Calu3 (cell line): ENCODE data around the gene TBC1D22B. TPM values are rescaled to one million over a fixed set of nuclear protein-coding genes. Genes with fewer than 3 reads are reported as not detected.
"Not testable (repeated sequence)": the region's sequence is repeated elsewhere in the genome, so short reads cannot be mapped to it uniquely, and the experiment has no call there.

Experiments used
- BruUV-seq: library from RNA; stranded (reverse); fragments of 400-500 nt; replicated peaks from 2 replicates; lab custom pipeline; 2021; lab: Mats Ljungman, UMichigan
- CTCF ChIA-PET: fragments of 300-600 bp; sonication (Branson Sonifier 250); formaldehyde crosslinking; loops from one replicate; lab custom pipeline; 2022; ENCODE audit warnings: antibody characterized with exemption; lab: Charles Lee
- DNase-seq: peaks from one replicate; pipeline ENCODE4 v3.0.0; 2022
- H3K27ac Mint-ChIP-seq: one replicate; pipeline ENCODE4 v1.8.0; 2022; ENCODE audit warnings: mixed read lengths; ENCODE audit not compliant: unreplicated experiment
- H3K27me3 Mint-ChIP-seq: one replicate; pipeline ENCODE4 v1.8.0; 2022; ENCODE audit warnings: mixed read lengths; ENCODE audit not compliant: unreplicated experiment
- H3K36me3 Mint-ChIP-seq: one replicate; pipeline ENCODE4 v1.8.0; 2022; ENCODE audit warnings: mild to moderate bottlenecking, moderate library complexity, mixed read lengths; ENCODE audit not compliant: insufficient read depth, unreplicated experiment
- H3K4me1 Mint-ChIP-seq: one replicate; pipeline ENCODE4 v1.8.0; 2022; ENCODE audit warnings: mild to moderate bottlenecking, low read depth, mixed read lengths; ENCODE audit not compliant: unreplicated experiment
- H3K4me3 Mint-ChIP-seq: one replicate; pipeline ENCODE4 v1.8.0; 2022; ENCODE audit warnings: mild to moderate bottlenecking, low read depth, moderate library complexity, mixed read lengths; ENCODE audit not compliant: unreplicated experiment
- H3K9me3 Mint-ChIP-seq: one replicate; pipeline ENCODE4 v1.8.0; 2022; ENCODE audit warnings: low read depth, mixed read lengths; ENCODE audit not compliant: unreplicated experiment
- intact Hi-C: fragments of 100-400 bp; cut with micrococcal nuclease; formaldehyde crosslinking; loops from one replicate; pipeline ENCODE4 v1.10.0; 2022; ENCODE audit not compliant: unreplicated experiment
- total RNA-seq: library from RNA; stranded (reverse); gene quantifications from 2 replicates; pipeline ENCODE4 v1.2.3, GENCODE V29; 2022
- TF ChIP-seq, protein P1 (sequence below): fragments of 200-600 bp; IDR thresholded peaks from one replicate; pipeline ENCODE4 v1.8.0; 2022; ENCODE audit warnings: antibody characterized with exemption; ENCODE audit not compliant: unreplicated experiment

Gene TBC1D22B
- total RNA-seq, 1 experiment from 2014 or later: 14.6 TPM

DNA sequence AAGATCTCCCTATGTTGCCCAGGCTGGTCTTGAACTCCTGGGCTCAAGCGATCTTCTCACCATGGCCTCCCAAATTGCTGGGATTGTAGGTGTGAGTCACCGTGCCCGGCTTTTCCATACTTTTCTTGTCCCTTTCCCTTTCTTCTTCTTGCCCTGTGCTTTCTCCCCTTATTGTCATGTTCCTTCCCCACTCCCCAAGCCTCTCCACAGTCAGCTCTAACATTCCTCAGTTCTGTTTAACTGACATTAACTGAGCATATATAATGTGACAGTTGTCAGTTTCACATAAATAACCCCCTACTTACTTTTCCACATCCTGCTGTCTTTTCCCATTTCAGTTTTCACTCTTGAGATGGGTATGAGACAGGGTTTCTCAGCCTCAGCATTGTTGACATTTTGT is 86.7 kb downstream of the TBC1D22B start:
- H3K9me3 Mint-ChIP-seq: peaks cover 3% of the 10 kb centered on the region
- no peaks in the 10 kb centered on the region for H3K4me1 Mint-ChIP-seq
- intact Hi-C loops: no loop called here
- no peak overlapping the region for H3K27ac Mint-ChIP-seq
- TF ChIP-seq, protein P1, sequence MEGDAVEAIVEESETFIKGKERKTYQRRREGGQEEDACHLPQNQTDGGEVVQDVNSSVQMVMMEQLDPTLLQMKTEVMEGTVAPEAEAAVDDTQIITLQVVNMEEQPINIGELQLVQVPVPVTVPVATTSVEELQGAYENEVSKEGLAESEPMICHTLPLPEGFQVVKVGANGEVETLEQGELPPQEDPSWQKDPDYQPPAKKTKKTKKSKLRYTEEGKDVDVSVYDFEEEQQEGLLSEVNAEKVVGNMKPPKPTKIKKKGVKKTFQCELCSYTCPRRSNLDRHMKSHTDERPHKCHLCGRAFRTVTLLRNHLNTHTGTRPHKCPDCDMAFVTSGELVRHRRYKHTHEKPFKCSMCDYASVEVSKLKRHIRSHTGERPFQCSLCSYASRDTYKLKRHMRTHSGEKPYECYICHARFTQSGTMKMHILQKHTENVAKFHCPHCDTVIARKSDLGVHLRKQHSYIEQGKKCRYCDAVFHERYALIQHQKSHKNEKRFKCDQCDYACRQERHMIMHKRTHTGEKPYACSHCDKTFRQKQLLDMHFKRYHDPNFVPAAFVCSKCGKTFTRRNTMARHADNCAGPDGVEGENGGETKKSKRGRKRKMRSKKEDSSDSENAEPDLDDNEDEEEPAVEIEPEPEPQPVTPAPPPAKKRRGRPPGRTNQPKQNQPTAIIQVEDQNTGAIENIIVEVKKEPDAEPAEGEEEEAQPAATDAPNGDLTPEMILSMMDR: no peak
- CTCF ChIA-PET: no interaction called here
- no peaks in the 10 kb centered on the region for H3K36me3 Mint-ChIP-seq
- no peak overlapping the region for H3K4me3 Mint-ChIP-seq
- DNase-seq: no peak
- no TSS peak for BruUV-seq
- peaks cover 13% of the 10 kb centered on the region for H3K27me3 Mint-ChIP-seq

DNA sequence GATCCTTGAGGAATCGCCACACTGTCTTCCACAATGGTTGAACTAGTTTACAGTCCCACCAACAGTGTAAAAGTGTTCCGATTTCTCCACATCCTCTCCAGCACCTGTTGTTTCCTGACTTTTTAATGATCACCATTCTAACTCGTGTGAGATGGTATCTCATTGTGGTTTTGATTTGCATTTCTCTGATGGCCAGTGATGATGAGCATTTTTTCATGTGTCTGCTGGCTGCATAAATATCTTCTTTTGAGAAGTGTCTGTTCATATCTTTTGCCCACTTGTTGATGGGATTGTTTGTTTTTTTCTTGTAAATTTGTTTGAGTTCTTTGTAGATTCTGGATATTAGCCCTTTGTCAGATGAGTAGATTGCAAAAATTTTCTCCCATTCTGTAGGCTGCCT is 88.2 kb downstream of the TBC1D22B start:
- H3K4me1 Mint-ChIP-seq, BruUV-seq, H3K36me3 Mint-ChIP-seq, CTCF ChIA-PET, H3K4me3 Mint-ChIP-seq, DNase-seq, intact Hi-C loops, H3K9me3 Mint-ChIP-seq, H3K27ac Mint-ChIP-seq: not testable (repeated sequence)
- H3K27me3 Mint-ChIP-seq: peaks cover 13% of the 10 kb centered on the region

DNA sequence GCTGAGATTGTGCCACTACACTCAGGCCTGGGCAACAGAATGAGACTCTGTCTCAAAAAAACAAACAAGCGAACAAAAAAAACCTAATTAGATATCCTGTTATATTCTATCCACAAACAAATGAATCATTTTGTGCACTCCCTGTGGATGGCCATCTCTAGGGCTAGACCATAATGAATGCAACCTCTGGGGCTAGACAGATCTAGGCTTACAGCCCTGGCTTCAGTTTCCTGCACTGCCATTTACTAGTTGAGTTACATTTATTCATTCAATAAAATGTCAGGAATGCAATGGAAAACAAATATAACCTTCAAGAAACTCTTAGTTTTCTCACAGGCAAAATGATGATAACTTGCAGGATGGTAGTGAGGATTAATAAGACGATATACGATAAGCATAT is 89.6 kb downstream of the TBC1D22B start:
- TF ChIP-seq, protein P1: no peak
- BruUV-seq: no TSS peak
- peaks cover 13% of the 10 kb centered on the region for H3K27me3 Mint-ChIP-seq
- H3K4me3 Mint-ChIP-seq: no peak overlapping the region
- H3K9me3 Mint-ChIP-seq: peaks cover 3% of the 10 kb centered on the region
- H3K36me3 Mint-ChIP-seq: no peaks in the 10 kb centered on the region
- CTCF ChIA-PET: no interaction called here
- no peaks in the 10 kb centered on the region for H3K4me1 Mint-ChIP-seq
- DNase-seq: no peak
- no peak overlapping the region for H3K27ac Mint-ChIP-seq
- intact Hi-C loops: no loop called here

DNA sequence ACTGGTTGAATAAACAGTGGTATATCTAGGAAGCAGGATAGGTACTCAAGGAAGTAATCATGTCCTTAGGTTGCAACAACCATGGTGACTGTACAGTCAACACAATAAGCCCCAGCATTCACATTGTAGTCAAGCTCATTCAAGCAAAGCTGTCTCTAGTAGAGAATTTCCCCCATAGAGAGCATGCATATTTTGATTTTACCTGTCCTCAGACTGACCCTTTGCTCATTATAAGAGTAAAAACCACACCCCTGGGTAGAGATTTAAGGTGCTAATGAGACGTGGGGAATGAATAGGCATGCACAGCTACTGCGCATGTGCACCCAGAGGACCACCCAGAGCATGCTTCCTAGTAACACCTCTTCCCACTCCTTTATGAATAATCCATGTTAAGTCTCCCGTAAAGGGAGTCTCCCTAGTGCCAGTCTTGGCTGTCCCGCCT is 90.1 kb downstream of the TBC1D22B start:
- TF ChIP-seq, protein P1: no peak
- Mint-ChIP-seq H3K9me3 (peaks cover 3% of the 10 kb centered on the region), H3K4me3 (no peak overlapping the region), H3K27me3 (peaks cover 13% of the 10 kb centered on the region), H3K36me3 (no peaks in the 10 kb centered on the region), H3K4me1 (no peaks in the 10 kb centered on the region), H3K27ac (no peak overlapping the region)
- no TSS peak for BruUV-seq
- intact Hi-C loops: no loop called here
- CTCF ChIA-PET: interaction anchor here (0.7 kb wide), 1 partner anchor 691 kb away, joined by 3 read pairs; no protein-coding TSS in a partner anchor
- no peak for DNase-seq

DNA sequence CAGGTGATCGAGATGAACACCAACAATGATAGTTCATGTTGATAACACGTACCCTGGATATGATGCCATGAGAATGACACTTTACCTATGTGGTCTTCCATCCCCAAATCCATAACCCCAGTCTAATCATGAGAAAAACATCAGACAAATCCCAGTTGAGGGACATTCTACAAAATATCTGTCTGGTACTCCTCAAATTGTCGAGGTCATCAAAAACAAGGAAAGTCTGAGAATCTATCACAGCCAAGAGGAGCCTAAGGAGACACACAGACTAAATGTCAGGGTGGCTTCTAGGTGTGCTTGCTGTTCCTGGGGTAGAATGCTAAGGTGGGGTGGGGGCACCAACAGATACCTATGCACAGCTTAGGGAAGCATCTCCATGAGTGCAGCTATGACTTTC is 93.5 kb downstream of the TBC1D22B start:
- CTCF ChIA-PET: no interaction called here
- Mint-ChIP-seq H3K27ac (no peak overlapping the region), H3K4me3 (no peak overlapping the region), H3K27me3 (no peaks in the 10 kb centered on the region), H3K36me3 (peaks cover 20% of the 10 kb centered on the region), H3K9me3 (peaks cover 3% of the 10 kb centered on the region), H3K4me1 (peaks cover 19% of the 10 kb centered on the region)
- TF ChIP-seq, protein P1: no peak
- BruUV-seq: no TSS peak
- intact Hi-C loops: no loop called here
- no peak for DNase-seq
